GM21737 (cell line): ENCODE data around the gene IQCH.
"Not testable (repeated sequence)": the region's sequence is repeated elsewhere in the genome, so short reads cannot be mapped to it uniquely, and the experiment has no call there.

Experiments
- ATAC-seq: cut with Tn5 transposase; IDR thresholded peaks from one replicate; pipeline ENCODE4 v1.9.1; 2021; ENCODE audit warnings: mild to moderate bottlenecking, moderate library complexity; ENCODE audit not compliant: unreplicated experiment

The IQCH gene

DNA sequence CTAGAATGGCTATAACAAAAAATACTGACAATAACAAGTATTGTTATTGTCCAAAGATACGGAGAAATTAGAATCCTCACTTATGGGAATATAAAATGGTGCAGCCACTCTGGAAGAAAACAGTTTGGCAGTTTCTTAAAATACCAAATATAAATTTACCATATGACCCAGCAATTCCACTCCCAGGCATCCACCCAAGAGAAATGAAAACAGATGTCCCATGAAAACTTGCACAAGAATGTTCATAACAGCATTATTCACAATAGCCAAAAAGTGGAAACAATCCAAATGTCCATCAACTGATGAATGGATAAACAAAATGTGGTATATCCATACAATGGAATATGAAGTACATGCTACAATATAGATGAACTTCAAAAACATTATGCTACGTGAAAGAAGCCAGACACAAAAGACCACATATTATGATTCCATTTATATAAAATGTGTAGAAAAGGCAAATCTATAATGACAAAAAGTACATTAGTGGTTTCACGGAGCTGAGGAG is 9.6 kb upstream of the IQCH start:
- ATAC-seq, result no peak

GRCh38 chr15:67246606-67247005 is 8.0 kb upstream of the IQCH start:
- ATAC-seq, result not testable (repeated sequence)

DNA sequence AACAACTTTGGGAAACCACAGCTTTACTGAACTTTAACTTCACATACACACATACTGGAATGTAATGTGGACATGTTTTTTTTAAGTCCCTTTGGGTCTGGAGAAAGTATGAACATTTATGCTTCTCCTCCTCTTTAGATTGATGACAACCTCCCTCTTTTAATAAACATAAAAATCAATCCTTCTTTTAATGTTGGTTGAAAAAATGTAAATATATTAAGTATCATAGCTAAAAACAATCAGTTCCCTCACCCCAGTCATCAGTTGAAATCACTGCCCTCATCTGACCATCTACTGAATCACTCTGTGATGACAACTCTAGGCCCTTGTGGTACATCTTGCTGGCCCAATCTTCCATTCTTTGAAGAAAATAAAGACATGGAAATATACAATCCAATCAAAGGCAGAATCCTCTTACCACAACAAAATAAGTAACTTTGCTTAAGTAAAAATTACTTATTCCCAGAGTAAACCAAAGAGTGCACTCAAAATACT is 6.5 kb upstream of the IQCH start:
- ATAC-seq, result no peak

GRCh38 chr15:67249830-67250229 is 4.8 kb upstream of the IQCH start:
- ATAC-seq, result no peak

DNA sequence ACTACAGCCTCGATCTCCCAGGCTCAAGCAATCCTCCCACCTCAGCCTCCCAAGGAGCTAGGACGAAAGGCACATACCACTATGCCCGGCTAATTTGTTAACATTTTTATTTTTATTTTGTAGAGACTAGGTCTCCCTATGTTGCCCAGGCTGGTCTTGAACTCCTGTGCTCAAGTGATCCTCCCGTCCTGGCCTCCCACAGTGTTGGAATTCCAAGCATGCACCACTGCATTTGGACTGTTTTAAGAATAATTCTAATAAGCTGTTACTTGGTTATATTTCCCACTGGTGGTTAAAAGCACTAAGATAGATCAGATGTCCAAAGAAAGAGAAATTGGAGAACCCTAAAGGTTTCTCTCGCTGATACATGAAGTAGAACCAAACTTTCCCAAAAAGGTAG is 3.3 kb upstream of the IQCH start:
- ATAC-seq, result no peak

DNA sequence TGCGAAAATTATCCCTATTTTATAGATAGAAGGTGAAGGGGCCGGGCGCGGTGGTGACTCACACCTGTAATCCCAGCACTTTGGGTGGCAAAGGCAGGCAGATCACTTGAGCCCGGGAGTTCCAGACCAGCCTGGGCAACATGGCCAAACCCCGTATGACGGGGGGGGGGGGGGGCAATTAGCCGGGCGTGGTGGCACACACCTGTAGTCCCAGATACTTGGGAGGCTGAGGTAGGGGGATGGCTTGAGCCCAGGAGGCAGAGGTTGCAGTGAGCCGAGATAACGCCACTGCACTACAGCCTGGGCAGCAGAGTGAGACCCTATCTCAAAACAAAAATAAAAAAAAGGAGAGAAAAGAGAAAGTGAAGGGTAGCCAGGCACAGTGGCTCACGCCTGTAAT is 1.5 kb upstream of the IQCH start:
- ATAC-seq, result no peak

- no peak for ATAC-seq
Measured at GRCh38 chr15:67253549-67254237, 893 bp upstream of the IQCH start.

- ATAC-seq, result no peak
Measured at GRCh38 chr15:67256051-67256450, 1.5 kb downstream of the IQCH start.

- ATAC-seq, result not testable (repeated sequence)
Measured at GRCh38 chr15:67258412-67258811, 3.8 kb downstream of the IQCH start.

DNA sequence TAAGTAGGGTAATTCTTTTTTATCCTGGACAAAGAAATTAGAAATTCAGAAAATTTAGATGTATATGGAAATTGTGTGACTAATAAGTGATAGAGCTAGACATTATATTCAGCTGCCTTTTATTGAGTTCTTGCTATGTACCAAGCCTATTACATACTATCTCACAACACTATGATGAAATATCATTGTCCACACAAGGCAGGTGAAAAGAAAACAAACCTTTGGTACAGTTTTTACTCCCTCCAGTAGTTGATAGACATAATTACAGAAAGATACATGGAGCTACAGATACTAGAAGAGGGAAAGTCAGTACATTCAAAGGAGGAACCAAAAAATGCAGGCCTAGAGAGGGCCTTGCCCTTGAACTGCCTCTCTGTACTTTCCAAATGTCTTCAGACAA is 4.8 kb downstream of the IQCH start:
- ATAC-seq, result no peak

- no peak for ATAC-seq
Measured at GRCh38 chr15:67259806-67260205, 5.2 kb downstream of the IQCH start.

DNA sequence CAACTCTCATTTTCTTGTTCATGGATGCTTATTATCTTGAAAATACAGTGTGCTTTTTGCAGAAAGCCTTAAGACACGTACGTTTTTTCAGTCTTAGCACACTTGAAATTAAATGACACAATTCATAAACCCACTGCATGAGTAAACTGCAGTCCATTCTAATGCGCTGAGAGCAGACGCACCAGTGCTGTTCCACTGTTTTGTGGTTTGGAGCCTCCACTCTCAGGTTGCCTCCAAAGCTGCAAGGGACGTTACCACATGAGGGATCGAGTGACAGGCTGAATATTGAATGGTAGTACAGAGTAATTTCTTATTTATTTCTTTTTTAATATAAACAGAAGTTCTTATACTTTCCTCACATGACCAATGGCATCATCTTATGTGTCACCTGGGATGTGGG is 12.3 kb downstream of the IQCH start:
- ATAC-seq, result no peak

DNA sequence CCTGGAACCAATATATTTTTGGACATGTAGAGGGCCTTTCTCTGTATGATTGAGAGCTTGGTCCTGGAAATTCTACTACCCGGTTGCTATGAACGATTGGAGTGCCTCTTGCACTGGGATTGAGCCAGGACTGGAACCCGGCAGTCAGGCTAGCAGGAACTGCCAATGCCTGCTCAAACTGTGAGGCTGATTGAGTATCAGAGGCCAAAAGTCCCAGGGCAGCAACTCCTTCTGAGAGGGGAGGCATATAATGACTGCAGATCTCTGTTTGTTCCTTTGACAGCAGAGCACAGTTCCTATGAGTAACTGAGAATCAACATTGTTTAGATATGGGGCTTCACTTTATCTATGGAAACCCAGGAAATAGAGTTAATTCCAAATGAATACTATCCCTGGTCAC is 12.9 kb downstream of the IQCH start:
- no peak for ATAC-seq

DNA sequence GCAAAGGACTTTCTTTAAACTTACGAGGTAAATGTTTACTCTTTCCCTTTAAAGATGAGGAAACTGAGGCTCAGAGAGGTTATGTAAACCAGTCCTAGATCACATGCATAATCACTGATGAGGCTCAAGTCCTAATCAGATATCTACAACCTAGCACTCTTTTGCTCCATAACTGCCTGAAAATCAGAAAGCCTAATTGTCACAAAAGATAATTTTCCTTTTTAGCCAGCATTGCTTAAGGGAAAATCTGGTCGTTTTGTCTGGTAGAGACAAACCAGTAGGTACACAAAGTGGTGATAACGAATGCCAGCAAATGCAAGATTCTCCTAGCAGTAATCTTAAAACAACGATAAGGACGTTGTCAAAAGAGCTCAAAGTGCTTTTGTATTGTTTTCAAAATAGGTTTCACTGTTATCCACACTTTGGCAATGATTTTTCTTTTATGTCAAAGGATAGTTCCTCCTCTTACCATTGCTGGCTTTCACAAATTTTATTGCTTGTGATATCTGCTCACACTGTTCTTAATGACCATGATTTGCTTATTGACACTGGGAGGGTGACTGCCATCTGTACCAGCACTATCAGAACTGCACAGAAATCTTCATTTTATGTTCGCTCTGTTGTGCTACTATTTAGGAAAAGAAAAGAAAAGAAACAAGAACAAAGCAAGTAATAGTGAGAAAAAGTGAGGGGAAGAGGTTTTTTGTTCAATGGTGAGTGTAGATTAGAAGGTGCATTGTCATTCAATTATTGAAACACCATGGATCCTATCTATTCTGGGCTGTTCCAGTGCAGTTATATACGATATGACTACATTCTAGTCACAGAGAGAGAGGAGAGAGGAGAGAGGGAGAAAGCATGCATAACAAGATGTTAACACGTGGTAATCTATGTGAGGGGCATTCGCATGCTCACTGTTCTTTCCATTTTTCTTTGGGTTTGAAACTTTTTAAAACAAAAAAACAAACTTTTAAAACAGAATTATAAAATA is 13.7 kb downstream of the IQCH start:
- ATAC-seq, result no peak

DNA sequence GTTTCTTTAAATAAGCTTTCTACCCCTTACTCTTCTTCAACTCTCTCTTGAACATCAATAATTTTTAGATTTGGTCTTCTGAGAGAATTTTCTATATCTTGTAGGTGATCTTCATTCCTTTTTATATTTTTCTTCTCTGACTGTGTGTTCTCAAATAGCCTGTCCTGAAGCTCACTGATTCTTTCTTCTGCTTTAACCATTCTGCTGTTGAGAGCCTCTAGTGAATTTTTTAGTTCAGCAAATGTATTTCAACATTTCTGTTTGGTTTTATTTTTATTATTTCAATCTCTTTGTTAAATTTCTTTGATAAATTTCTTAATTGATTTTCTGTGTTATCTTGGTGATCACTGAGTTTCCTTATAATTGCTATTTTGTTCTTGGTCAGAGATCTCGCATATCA is 19.6 kb downstream of the IQCH start:
- no peak for ATAC-seq

GRCh38 chr15:67276666-67277065 is 22.1 kb downstream of the IQCH start:
- ATAC-seq, result no peak

DNA sequence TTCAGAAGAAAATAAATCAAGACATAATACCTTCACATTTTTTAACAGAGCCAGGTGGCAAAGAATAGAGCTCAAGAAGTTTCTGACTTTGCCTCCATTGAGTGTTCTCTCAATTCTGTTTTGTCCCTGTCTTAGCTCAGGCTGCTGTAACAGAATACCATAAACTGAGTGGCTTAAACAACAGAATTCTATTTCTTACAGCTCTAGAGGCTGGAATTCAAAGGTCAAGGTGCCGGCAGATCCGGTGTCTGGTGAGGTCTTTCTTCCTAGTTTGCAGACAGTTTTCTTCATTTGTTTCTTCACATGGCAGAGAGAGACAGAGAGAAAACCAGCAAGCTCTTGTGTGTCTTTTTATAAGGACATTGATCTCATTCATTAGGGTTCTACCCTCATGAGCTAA is 25.6 kb downstream of the IQCH start:
- no peak for ATAC-seq

DNA sequence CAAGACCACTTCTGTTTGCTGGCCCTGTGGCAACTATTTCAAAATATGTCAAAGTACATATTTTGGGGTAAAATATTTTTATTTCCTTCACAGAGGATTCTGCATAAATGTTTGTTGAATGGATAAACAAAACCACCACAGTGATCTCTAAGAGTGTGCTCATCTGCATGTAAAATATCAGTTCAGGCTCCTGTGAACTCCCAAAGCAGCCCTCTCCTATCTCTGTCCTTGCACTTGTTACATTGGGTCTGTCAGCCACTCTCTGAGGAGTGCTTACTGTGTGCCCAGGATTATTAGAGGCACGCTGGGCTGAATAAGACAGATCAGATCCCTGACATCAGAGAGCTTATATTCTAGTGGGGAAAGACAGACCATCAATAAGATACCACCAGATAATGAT is 27.1 kb downstream of the IQCH start:
- no peak for ATAC-seq

- not testable (repeated sequence) for ATAC-seq
Measured at GRCh38 chr15:67285625-67286024, 31.0 kb downstream of the IQCH start.

GRCh38 chr15:67286400-67286799 is 31.8 kb downstream of the IQCH start:
- ATAC-seq, result not testable (repeated sequence)

DNA sequence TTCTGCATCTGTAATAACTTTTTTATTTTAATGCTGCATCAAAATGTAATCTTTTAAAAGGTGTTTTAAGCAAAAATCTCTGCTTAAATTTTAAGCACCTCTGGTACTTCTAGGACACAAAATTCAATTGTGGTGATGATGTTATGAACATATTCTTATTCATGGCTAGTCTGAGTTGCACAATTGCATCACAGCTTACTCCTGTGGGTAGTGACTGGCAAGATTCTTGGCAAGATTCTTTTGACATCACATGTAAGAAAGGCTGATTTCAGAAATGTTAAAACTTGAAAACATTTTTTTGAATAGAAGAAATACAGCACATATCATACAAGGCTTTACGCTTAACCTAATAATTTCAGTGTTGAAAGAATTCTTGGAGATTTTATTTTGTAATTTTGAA is 35.7 kb downstream of the IQCH start:
- ATAC-seq, result no peak

GRCh38 chr15:67296188-67296587 is 41.6 kb downstream of the IQCH start:
- ATAC-seq, result no peak
